Keratinocyte (primary cell): Measurements from ENCODE around the gene PCDHAC1. TPM values are rescaled to one million over a fixed set of nuclear protein-coding genes. Genes with fewer than 3 reads are reported as not detected.

Experiments used
- DNase-seq: peaks from one replicate; pipeline ENCODE4 v3.0.0-alpha.2; 2011; ENCODE audit warnings: low read depth, missing footprints, low spot score
- FAIRE-seq: peaks from 2 replicates; lab custom pipeline; 2011; peaks lifted over from hg19 to GRCh38; lab: Jason Lieb, UNC
- H2AFZ ChIP-seq: 2 replicates; pipeline ENCODE4 v1.6.0; 2012; ENCODE audit warnings: low read length, control low read depth, inconsistent platforms; ENCODE audit not compliant: control insufficient read depth
- H3K27ac ChIP-seq: 2 replicates; pipeline ENCODE4 v1.5.1; 2011; ENCODE audit warnings: low read length; ENCODE audit not compliant: control insufficient read depth, insufficient read depth
- H3K27me3 ChIP-seq: 3 replicates; pipeline ENCODE4 v1.6.0; 2011; ENCODE audit warnings: low read length; ENCODE audit not compliant: control insufficient read depth, insufficient read depth; ENCODE audit errors: extremely low read depth
- H3K36me3 ChIP-seq, 2 experiments: 2 replicates in 1 of 2; 3 replicates in 1 of 2; pipeline ENCODE4 v1.5.1; 2011; ENCODE audit warnings: low read length in 2 of 2, mild to moderate bottlenecking in 1 of 2; ENCODE audit not compliant: control insufficient read depth in 2 of 2, insufficient read depth in 2 of 2; ENCODE audit errors: extremely low read depth in 1 of 2
- H3K4me1 ChIP-seq: 3 replicates; pipeline ENCODE4 v1.5.1; 2011; ENCODE audit warnings: low read length; ENCODE audit not compliant: control insufficient read depth, insufficient read depth; ENCODE audit errors: extremely low read depth
- H3K4me2 ChIP-seq: 3 replicates; pipeline ENCODE4 v1.6.0; 2011; ENCODE audit warnings: low read depth, low read length; ENCODE audit not compliant: control insufficient read depth, insufficient read depth; ENCODE audit errors: extremely low read depth
- H3K4me3 ChIP-seq, 3 experiments: fragments of 200-600 bp in 1 of 3; sonication (generic) in 1 of 3; 2 replicates in 2 of 3; 3 replicates in 1 of 3; pipeline ENCODE4 v1.5.1; 2011 to 2016; ENCODE audit warnings: low read length in 3 of 3, mild to moderate bottlenecking in 3 of 3, control low read depth in 2 of 3, inconsistent platforms in 1 of 3, low read depth in 1 of 3, mixed read lengths in 1 of 3, mixed run types in 1 of 3, moderate library complexity in 1 of 3; ENCODE audit not compliant: control insufficient read depth in 2 of 3, insufficient read depth in 2 of 3; ENCODE audit errors: extremely low read depth in 1 of 3
- H3K79me2 ChIP-seq: 2 replicates; pipeline ENCODE4 v1.6.0; 2012; ENCODE audit warnings: low read length; ENCODE audit not compliant: control insufficient read depth, insufficient read depth
- H3K9ac ChIP-seq: 3 replicates; pipeline ENCODE4 v1.6.0; 2011; ENCODE audit warnings: low read length; ENCODE audit not compliant: control insufficient read depth, insufficient read depth; ENCODE audit errors: extremely low read depth
- H3K9me1 ChIP-seq: 3 replicates; pipeline ENCODE4 v1.6.0; 2011; ENCODE audit warnings: low read length; ENCODE audit not compliant: control insufficient read depth, insufficient read depth; ENCODE audit errors: extremely low read depth
- H3K9me3 ChIP-seq: 2 replicates; pipeline ENCODE4 v1.5.1; 2012; ENCODE audit warnings: low read depth, low read length; ENCODE audit not compliant: control insufficient read depth
- H4K20me1 ChIP-seq: 3 replicates; pipeline ENCODE4 v1.6.0; 2011; ENCODE audit warnings: low read length; ENCODE audit not compliant: control insufficient read depth, insufficient read depth; ENCODE audit errors: extremely low read depth
- EZH2 ChIP-seq: IDR thresholded peaks from one replicate; pipeline ENCODE4 v1.6.1; 2012; ENCODE audit warnings: inconsistent platforms, mild to moderate bottlenecking, low read length, moderate library complexity
- dilution Hi-C: fragments of 300-500 bp; cut with MboI; formaldehyde crosslinking; loops from one replicate; pipeline ENCODE4 v1.7.0; 2020; ENCODE audit warnings: low sequenced_read_pairs; ENCODE audit not compliant: extremely low pct_ligation_motif_present
- polyA plus RNA-seq, 5 experiments: library from polyadenylated mRNA; depleted of rRNA in 3 of 5; stranded (reverse) in 3 of 5; stranded (forward) in 1 of 5; unstranded in 1 of 5; fragments of >200 nt; gene quantifications; 1 replicate in 1 of 5; 2 replicates in 3 of 5; 3 replicates in 1 of 5; pipeline versions ENCODE4 v1.2.1 to v1.2.3, GENCODE V29; 2011 to 2012; ENCODE audit warnings: missing spikeins in 2 of 5, low read depth in 1 of 5, low replicate concordance in 1 of 5
- TF ChIP-seq, protein P1 (sequence below), 3 experiments: IDR thresholded peaks in 1 of 3; conservative IDR thresholded peaks in 1 of 3; optimal IDR thresholded peaks in 1 of 3; 2 replicates in 2 of 3; 3 replicates in 1 of 3; pipeline versions ENCODE3 to v1.5.1; 2011; ENCODE audit warnings: low read length in 3 of 3, mild to moderate bottlenecking in 3 of 3, moderate library complexity in 2 of 3, control low read depth in 1 of 3, inconsistent platforms in 1 of 3; ENCODE audit not compliant: insufficient read depth in 2 of 3; ENCODE audit errors: extremely low read depth in 1 of 3

The PCDHAC1 gene
- polyA plus RNA-seq, 1 donor (not counting 4 experiments of a cell fraction or from before 2014, with no cell fraction given), result 0.45 TPM

DNA sequence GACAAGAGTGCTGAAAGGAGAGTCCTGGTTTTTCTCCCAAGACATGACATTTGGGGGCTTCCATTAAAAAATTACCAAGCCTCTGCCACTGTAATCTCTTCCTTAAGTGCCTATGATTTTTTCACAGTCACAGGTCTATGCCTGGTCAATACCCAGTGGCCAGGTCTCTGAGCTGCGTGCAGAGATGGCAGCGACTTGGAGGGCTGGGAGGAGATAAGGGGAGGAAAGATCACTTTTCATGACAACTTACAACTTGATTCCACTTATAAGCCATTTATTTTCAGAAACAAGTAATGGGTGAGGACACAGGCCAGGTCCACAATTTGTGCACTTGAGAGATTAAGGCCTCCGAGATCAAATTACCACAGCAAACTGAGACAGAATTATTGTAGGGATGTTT lies 38.3 kb downstream of the PCDHAC1 start:
- Histone ChIP-seq H3K4me1 (peaks cover 3% of the 10 kb centered on the region), H3K79me2 (no peaks in the 10 kb centered on the region), H3K36me3 (no peaks in the 10 kb centered on the region), H3K4me2 (no peak overlapping the region), H3K4me3 (no peak overlapping the region), H3K9me3 (no peaks in the 10 kb centered on the region), H3K9ac (no peak overlapping the region), H3K9me1 (no peaks in the 10 kb centered on the region), H3K27ac (no peak overlapping the region), H4K20me1 (no peaks in the 10 kb centered on the region), H3K27me3 (peaks cover 23% of the 10 kb centered on the region), H2AFZ (no peak overlapping the region)
- DNase-seq (no peak), FAIRE-seq (no peak)
- no peak for TF ChIP-seq EZH2
- TF ChIP-seq, protein P1, sequence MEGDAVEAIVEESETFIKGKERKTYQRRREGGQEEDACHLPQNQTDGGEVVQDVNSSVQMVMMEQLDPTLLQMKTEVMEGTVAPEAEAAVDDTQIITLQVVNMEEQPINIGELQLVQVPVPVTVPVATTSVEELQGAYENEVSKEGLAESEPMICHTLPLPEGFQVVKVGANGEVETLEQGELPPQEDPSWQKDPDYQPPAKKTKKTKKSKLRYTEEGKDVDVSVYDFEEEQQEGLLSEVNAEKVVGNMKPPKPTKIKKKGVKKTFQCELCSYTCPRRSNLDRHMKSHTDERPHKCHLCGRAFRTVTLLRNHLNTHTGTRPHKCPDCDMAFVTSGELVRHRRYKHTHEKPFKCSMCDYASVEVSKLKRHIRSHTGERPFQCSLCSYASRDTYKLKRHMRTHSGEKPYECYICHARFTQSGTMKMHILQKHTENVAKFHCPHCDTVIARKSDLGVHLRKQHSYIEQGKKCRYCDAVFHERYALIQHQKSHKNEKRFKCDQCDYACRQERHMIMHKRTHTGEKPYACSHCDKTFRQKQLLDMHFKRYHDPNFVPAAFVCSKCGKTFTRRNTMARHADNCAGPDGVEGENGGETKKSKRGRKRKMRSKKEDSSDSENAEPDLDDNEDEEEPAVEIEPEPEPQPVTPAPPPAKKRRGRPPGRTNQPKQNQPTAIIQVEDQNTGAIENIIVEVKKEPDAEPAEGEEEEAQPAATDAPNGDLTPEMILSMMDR (optimal IDR thresholded peaks at IDR 0.05 in 1 of 3, IDR thresholded peaks at IDR 0.05 in 1 of 3, conservative IDR thresholded peaks at IDR 0.05 in 1 of 3; ENCODE audit: extremely low read depth in 1 of 3, insufficient read depth in 2 of 3, low read length in 3 of 3), result no peak
- dilution Hi-C loops, result no loop called here

DNA sequence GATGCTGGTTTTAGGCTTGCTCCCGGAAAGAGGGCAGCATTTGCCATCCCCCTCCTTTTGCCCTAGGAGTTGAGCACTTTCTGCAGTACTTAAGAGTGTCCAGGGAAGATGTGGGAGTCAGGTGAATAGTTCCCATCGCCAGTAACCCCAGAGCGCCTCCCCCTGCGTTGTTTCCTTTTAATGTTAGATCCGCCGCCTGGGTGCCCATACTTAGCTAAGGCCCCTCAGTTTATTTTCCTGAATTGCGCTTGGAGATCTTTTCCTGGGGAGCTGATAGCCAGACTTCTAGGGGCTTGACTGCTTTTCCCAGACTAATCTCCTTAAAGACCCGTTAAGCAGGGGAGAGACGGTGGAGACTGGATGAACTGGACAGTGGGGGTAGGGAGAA lies 39.8 kb downstream of the PCDHAC1 start:
- peak overlapping the region; percentile 76 for H2AFZ ChIP-seq
- no peaks in the 10 kb centered on the region for H3K9me3 ChIP-seq
- dilution Hi-C loops, result no loop called here
- DNase-seq (no peak), FAIRE-seq (no peak)
- no peaks in the 10 kb centered on the region for H3K9me1 ChIP-seq
- TF ChIP-seq EZH2, result no peak
- TF ChIP-seq, protein P1 (optimal IDR thresholded peaks at IDR 0.05 in 1 of 3, IDR thresholded peaks at IDR 0.05 in 1 of 3, conservative IDR thresholded peaks at IDR 0.05 in 1 of 3; ENCODE audit: extremely low read depth in 1 of 3, insufficient read depth in 2 of 3, low read length in 3 of 3), result no peak
- no peak overlapping the region for H3K27ac ChIP-seq
- peak overlapping the region; percentile 71 for H3K4me2 ChIP-seq
- H3K4me3 ChIP-seq, result peak overlapping the region; percentile 38 to 53 (median 53)
- H3K36me3 ChIP-seq, result no peaks in the 10 kb centered on the region
- peaks cover 3% of the 10 kb centered on the region for H3K4me1 ChIP-seq
- peaks cover 23% of the 10 kb centered on the region for H3K27me3 ChIP-seq
- no peak overlapping the region for H3K9ac ChIP-seq
- H4K20me1 ChIP-seq, result no peaks in the 10 kb centered on the region
- no peaks in the 10 kb centered on the region for H3K79me2 ChIP-seq
